ENCODE results near the gene DYRK4. TPM values are rescaled to one million over a fixed set of nuclear protein-coding genes. Genes with fewer than 3 reads are reported as not detected.

Gene DYRK4
- total RNA-seq, 2 donors from 2014 or later: 7.9 to 13.2 TPM

GRCh38 chr12:4539167-4539870, 22.7 kb upstream of the DYRK4 start:
- intact Hi-C loops (cut with DNase I): no loop called here
- no peaks in the 10 kb centered on the region for H3K36me3 ChIP-seq (replicated peaks in 1 of 2; ENCODE audit: insufficient read depth in 1 of 2, low read depth in 2 of 2)
- DNase-seq (no peak), ATAC-seq (no peak)
- no peak overlapping the region for H3K27ac ChIP-seq
- WGBS, 2 donors: 6 to 7% methylated on average over 16 of the region's 16 CpGs
- no peaks in the 10 kb centered on the region for H3K9me3 ChIP-seq
- H3K4me3 ChIP-seq: peak overlapping the region in 1 of 2 donors; percentile 95
- TF ChIP-seq, protein P1, sequence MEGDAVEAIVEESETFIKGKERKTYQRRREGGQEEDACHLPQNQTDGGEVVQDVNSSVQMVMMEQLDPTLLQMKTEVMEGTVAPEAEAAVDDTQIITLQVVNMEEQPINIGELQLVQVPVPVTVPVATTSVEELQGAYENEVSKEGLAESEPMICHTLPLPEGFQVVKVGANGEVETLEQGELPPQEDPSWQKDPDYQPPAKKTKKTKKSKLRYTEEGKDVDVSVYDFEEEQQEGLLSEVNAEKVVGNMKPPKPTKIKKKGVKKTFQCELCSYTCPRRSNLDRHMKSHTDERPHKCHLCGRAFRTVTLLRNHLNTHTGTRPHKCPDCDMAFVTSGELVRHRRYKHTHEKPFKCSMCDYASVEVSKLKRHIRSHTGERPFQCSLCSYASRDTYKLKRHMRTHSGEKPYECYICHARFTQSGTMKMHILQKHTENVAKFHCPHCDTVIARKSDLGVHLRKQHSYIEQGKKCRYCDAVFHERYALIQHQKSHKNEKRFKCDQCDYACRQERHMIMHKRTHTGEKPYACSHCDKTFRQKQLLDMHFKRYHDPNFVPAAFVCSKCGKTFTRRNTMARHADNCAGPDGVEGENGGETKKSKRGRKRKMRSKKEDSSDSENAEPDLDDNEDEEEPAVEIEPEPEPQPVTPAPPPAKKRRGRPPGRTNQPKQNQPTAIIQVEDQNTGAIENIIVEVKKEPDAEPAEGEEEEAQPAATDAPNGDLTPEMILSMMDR (IDR thresholded peaks at IDR 0.05): no peak
- TF ChIP-seq POLR2A (IDR thresholded peaks at IDR 0.05): no peak
- H3K4me1 ChIP-seq: peaks cover 15% of the 10 kb centered on the region
- no peaks in the 10 kb centered on the region for H3K27me3 ChIP-seq

- H3K9me3 ChIP-seq: no peaks in the 10 kb centered on the region
- H3K27ac ChIP-seq: no peak overlapping the region
- DNase-seq: no peak
- no peaks in the 10 kb centered on the region for H3K36me3 ChIP-seq (replicated peaks in 1 of 2; ENCODE audit: insufficient read depth in 1 of 2, low read depth in 2 of 2)
- intact Hi-C loops (cut with DNase I): no loop called here
- no peak for ATAC-seq
- no peaks in the 10 kb centered on the region for H3K27me3 ChIP-seq
- TF ChIP-seq POLR2A (IDR thresholded peaks at IDR 0.05): no peak
- TF ChIP-seq, protein P1 (IDR thresholded peaks at IDR 0.05): no peak
- no peak overlapping the region for H3K4me3 ChIP-seq
- 69 to 86% methylated on average over 3 of the region's 3 CpGs for WGBS, 2 donors
- peaks cover 15% of the 10 kb centered on the region for H3K4me1 ChIP-seq
Measured at GRCh38 chr12:4540170-4540569, 21.8 kb upstream of the DYRK4 start.

DNA sequence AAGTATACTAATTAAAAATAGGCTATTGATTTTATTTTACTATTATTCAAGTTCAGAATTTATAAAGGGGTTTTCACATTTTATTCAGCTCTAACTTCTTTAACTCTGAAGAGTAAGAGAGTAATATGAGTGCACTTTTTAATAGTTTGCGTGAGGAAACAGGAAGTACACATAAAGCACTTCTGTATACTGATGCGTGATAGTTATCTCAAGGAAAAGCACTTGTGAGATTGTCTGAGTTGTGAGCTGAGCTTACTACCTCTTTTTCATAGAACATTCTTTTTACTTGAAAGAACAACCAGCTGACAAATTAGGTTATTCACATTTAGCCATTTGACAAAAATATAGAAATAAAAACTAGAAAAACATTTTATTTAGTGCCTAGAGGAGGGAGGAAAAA, 21.4 kb upstream of the DYRK4 start:
- TF ChIP-seq, protein P1 (IDR thresholded peaks at IDR 0.05): no peak
- no peak for TF ChIP-seq POLR2A (IDR thresholded peaks at IDR 0.05)
- intact Hi-C loops (cut with DNase I): no loop called here
- ATAC-seq (no peak), DNase-seq (no peak)
- Histone ChIP-seq H3K27me3 (no peaks in the 10 kb centered on the region), H3K36me3 (replicated peaks in 1 of 2; ENCODE audit: insufficient read depth in 1 of 2, low read depth in 2 of 2) (no peaks in the 10 kb centered on the region), H3K9me3 (no peaks in the 10 kb centered on the region), H3K4me3 (no peak overlapping the region), H3K27ac (no peak overlapping the region), H3K4me1 (peaks cover 15% of the 10 kb centered on the region)
- WGBS, 2 donors: 65 to 86% methylated on average over 2 of the region's 2 CpGs

DNA sequence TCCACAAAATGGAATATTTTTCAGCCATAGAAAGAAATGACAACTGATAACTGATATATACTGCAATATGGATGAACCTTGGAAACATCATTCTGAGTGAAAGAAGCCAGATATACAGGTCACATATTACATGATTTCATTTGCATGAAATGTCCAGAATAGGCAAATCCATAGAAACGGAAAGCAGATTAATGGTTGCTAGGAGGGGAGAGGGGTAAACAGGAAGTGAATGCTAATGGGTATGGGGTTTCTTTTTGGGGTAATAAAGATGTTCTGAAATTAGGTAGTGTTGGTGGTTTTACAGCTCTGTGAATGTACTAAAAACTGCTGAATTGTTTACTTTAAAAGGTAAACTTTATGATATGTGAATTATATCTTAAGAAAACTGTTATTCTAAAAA, 16.8 kb upstream of the DYRK4 start:
- Histone ChIP-seq H3K27me3 (no peaks in the 10 kb centered on the region), H3K27ac (no peak overlapping the region), H3K4me3 (no peak overlapping the region), H3K4me1 (no peaks in the 10 kb centered on the region), H3K9me3 (no peaks in the 10 kb centered on the region), H3K36me3 (replicated peaks in 1 of 2; ENCODE audit: insufficient read depth in 1 of 2, low read depth in 2 of 2) (no peaks in the 10 kb centered on the region)
- 76 to 90% methylated on average over 1 of the region's 1 CpG for WGBS, 2 donors
- ATAC-seq (no peak), DNase-seq (no peak)
- TF ChIP-seq, protein P1 (IDR thresholded peaks at IDR 0.05): no peak
- TF ChIP-seq POLR2A (IDR thresholded peaks at IDR 0.05): no peak
- intact Hi-C loops (cut with DNase I): no loop called here

DNA sequence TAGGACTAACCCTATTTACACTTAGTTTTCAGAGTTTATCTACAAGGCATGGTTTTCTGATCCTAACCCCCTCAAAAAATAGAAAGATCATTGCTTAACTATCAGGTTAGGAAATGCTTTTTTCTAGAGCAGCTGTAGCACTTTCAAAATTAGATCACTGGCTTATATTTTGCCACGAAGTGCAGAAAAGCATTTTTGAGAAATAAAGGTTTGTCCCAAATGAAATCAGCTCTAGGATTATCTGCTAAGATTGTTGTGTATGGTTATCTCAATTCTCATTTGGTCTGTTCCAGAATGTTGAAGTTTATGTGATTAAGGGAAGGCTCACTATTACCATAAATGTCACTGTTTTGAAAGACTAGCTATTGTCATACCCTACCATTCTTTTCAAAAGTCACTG, 9.8 kb upstream of the DYRK4 start:
- no peaks in the 10 kb centered on the region for H3K27me3 ChIP-seq
- DNase-seq (no peak), ATAC-seq (no peak)
- no peak overlapping the region for H3K27ac ChIP-seq
- no peak overlapping the region for H3K4me3 ChIP-seq
- intact Hi-C loops (cut with DNase I): no loop called here
- WGBS, 2 donors: 96 to 97% methylated on average over 1 of the region's 1 CpG
- TF ChIP-seq POLR2A (IDR thresholded peaks at IDR 0.05): no peak
- TF ChIP-seq, protein P1 (IDR thresholded peaks at IDR 0.05): no peak
- no peaks in the 10 kb centered on the region for H3K9me3 ChIP-seq
- no peaks in the 10 kb centered on the region for H3K4me1 ChIP-seq
- no peaks in the 10 kb centered on the region for H3K36me3 ChIP-seq (replicated peaks in 1 of 2; ENCODE audit: insufficient read depth in 1 of 2, low read depth in 2 of 2)

Data from body of pancreas (tissue), 4 donors.